ENCODE data around the gene PTPRN2. TPM values are rescaled to one million over a fixed set of nuclear protein-coding genes. Genes with fewer than 3 reads are reported as not detected.

Gene PTPRN2
- total RNA-seq, 1 experiment from 2014 or later, result 2.1 TPM

GRCh38 chr7:157703534-157704195 is 884.0 kb downstream of the PTPRN2 start:
- Histone ChIP-seq H3K27me3 (ENCODE audit: insufficient read depth, low read length) (peaks cover 65% of the 10 kb centered on the region), H4K20me1 (ENCODE audit: insufficient read depth) (no peaks in the 10 kb centered on the region), H3K9me2 (ENCODE audit: insufficient read depth) (no peaks in the 10 kb centered on the region), H3K4me3 (replicated peaks in 1 of 2; ENCODE audit: low read depth in 1 of 2, low read length in 2 of 2) (no peak overlapping the region), H3K4me1 (ENCODE audit: control insufficient read depth in 1 of 2, insufficient read depth in 2 of 2, low read length in 2 of 2) (no peaks in the 10 kb centered on the region), H3K9me3 (ENCODE audit: control insufficient read depth in 1 of 2, insufficient read depth in 1 of 2, low read depth in 1 of 2, low read length in 2 of 2) (no peaks in the 10 kb centered on the region), H3K79me2 (ENCODE audit: insufficient read depth, low read length) (no peaks in the 10 kb centered on the region), H3K36me3 (ENCODE audit: control insufficient read depth in 1 of 2, insufficient read depth in 2 of 2, low read length in 2 of 2) (no peaks in the 10 kb centered on the region), H3K4me2 (ENCODE audit: low read length) (no peak overlapping the region), H2AFZ (ENCODE audit: low read depth, low read length, poor library complexity, severe bottlenecking) (no peak overlapping the region), H3K9ac (ENCODE audit: low read length) (no peak overlapping the region), H3K27ac (ENCODE audit: low read depth, low read length) (no peak overlapping the region)
- intact Hi-C loops (cut with micrococcal nuclease), result no loop called here
- CTCF ChIA-PET, result no interaction called here
- POLR2A ChIA-PET, result no interaction called here
- no peak for ATAC-seq
- no TSS peak for BruUV-seq (replicated peaks)
- TF ChIP-seq FOSL1 (IDR thresholded peaks at IDR 0.05; ENCODE audit: low read depth) (no peak), REST (IDR thresholded peaks at IDR 0.05; ENCODE audit: low read depth) (no peak), TCF7L2 (IDR thresholded peaks at IDR 0.05; ENCODE audit: borderline replicate concordance, extremely low read depth, insufficient read depth, insufficient read length) (no peak), SRF (IDR thresholded peaks at IDR 0.05; ENCODE audit: low read depth) (no peak), ZBTB33 (IDR thresholded peaks at IDR 0.05; ENCODE audit: extremely low read depth, insufficient replicate concordance, low read length) (no peak), CEBPB (IDR thresholded peaks at IDR 0.05; ENCODE audit: low read depth) (no peak), ZNF274 (IDR thresholded peaks at IDR 0.05; ENCODE audit: low read depth, low read length) (no peak), YY1 (IDR thresholded peaks at IDR 0.05; ENCODE audit: extremely low read depth, insufficient replicate concordance, low read depth, low read length) (no peak), EZH2phosphoT487 (IDR thresholded peaks at IDR 0.05; ENCODE audit: borderline replicate concordance) (no peak), POLR2A (IDR thresholded peaks at IDR 0.05; ENCODE audit: borderline replicate concordance, extremely low read depth, insufficient read depth, insufficient read length) (no peak), SP1 (IDR thresholded peaks at IDR 0.05; ENCODE audit: low read depth) (no peak), POLR2AphosphoS5 (IDR thresholded peaks at IDR 0.05; ENCODE audit: low read depth, low read length) (no peak), ELF1 (IDR thresholded peaks at IDR 0.05; ENCODE audit: borderline replicate concordance, low read depth) (no peak), ZFX (IDR thresholded peaks at IDR 0.05) (no peak), JUND (IDR thresholded peaks at IDR 0.05) (no peak), RAD21 (IDR thresholded peaks at IDR 0.05; ENCODE audit: low read depth) (no peak), EZH2 (IDR thresholded peaks at IDR 0.05) (no peak)
- TF ChIP-seq, protein P1, sequence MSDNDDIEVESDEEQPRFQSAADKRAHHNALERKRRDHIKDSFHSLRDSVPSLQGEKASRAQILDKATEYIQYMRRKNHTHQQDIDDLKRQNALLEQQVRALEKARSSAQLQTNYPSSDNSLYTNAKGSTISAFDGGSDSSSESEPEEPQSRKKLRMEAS (IDR thresholded peaks at IDR 0.05), result no peak
- TF ChIP-seq, protein P2, sequence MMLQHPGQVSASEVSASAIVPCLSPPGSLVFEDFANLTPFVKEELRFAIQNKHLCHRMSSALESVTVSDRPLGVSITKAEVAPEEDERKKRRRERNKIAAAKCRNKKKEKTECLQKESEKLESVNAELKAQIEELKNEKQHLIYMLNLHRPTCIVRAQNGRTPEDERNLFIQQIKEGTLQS (IDR thresholded peaks at IDR 0.05), result no peak
- no peak for DNase-seq (ENCODE audit: low read depth, low spot score)
- RAD21 ChIA-PET (ENCODE audit: low non-redundant PET in 1 of 2, low total read pairs in 2 of 2, uncharacterized antibody in 2 of 2, unreplicated experiment in 2 of 2), result no interaction called here
